Measurements from ENCODE around the gene ILDR1.

Gene ILDR1

GRCh38 chr3:121957674-121958415 is 64.2 kb downstream of the ILDR1 start:
- TF ChIP-seq CTCF (IDR thresholded peaks at IDR 0.05; ENCODE audit: insufficient read depth, low read length, missing control alignments), result no peak
- no peak overlapping the region for H3K4me3 ChIP-seq (ENCODE audit: low read depth, low read length)
- no peak for DNase-seq (ENCODE audit: low read depth, low spot score)
- CTCF ChIA-PET, result no interaction called here
- POLR2A ChIA-PET, result no interaction called here

GRCh38 chr3:121956363-121956762 is 65.7 kb downstream of the ILDR1 start:
- CTCF ChIA-PET, result no interaction called here
- DNase-seq (ENCODE audit: low read depth, low spot score), result no peak
- POLR2A ChIA-PET, result no interaction called here
- H3K4me3 ChIP-seq (ENCODE audit: low read depth, low read length), result no peak overlapping the region
- TF ChIP-seq CTCF (IDR thresholded peaks at IDR 0.05; ENCODE audit: insufficient read depth, low read length, missing control alignments), result no peak

GRCh38 chr3:121951291-121951919 is 70.6 kb downstream of the ILDR1 start:
- TF ChIP-seq CTCF (IDR thresholded peaks at IDR 0.05; ENCODE audit: insufficient read depth, low read length, missing control alignments), result no peak
- CTCF ChIA-PET, result no interaction called here
- POLR2A ChIA-PET, result no interaction called here
- DNase-seq (ENCODE audit: low read depth, low spot score), result no peak
- H3K4me3 ChIP-seq (ENCODE audit: low read depth, low read length), result no peak overlapping the region

- CTCF ChIA-PET, result no interaction called here
- no peak for DNase-seq (ENCODE audit: low read depth, low spot score)
- no peak overlapping the region for H3K4me3 ChIP-seq (ENCODE audit: low read depth, low read length)
- TF ChIP-seq CTCF (IDR thresholded peaks at IDR 0.05; ENCODE audit: insufficient read depth, low read length, missing control alignments), result no peak
- POLR2A ChIA-PET, result no interaction called here
Observed at GRCh38 chr3:121948641-121949040, 73.4 kb downstream of the ILDR1 start.

- DNase-seq (ENCODE audit: low read depth, low spot score), result no peak
- no peak for TF ChIP-seq CTCF (IDR thresholded peaks at IDR 0.05; ENCODE audit: insufficient read depth, low read length, missing control alignments)
- POLR2A ChIA-PET, result no interaction called here
- no peak overlapping the region for H3K4me3 ChIP-seq (ENCODE audit: low read depth, low read length)
- CTCF ChIA-PET, result no interaction called here
Observed at GRCh38 chr3:121943431-121943830, 78.6 kb downstream of the ILDR1 start.

- no peak for TF ChIP-seq CTCF (IDR thresholded peaks at IDR 0.05; ENCODE audit: insufficient read depth, low read length, missing control alignments)
- CTCF ChIA-PET, result no interaction called here
- no peak overlapping the region for H3K4me3 ChIP-seq (ENCODE audit: low read depth, low read length)
- no peak for DNase-seq (ENCODE audit: low read depth, low spot score)
- POLR2A ChIA-PET, result no interaction called here
Observed at GRCh38 chr3:121942116-121942786, 79.8 kb downstream of the ILDR1 start.

Measured in AG04449 (cell line).